ENCODE data around the gene IKZF1.

DNA sequence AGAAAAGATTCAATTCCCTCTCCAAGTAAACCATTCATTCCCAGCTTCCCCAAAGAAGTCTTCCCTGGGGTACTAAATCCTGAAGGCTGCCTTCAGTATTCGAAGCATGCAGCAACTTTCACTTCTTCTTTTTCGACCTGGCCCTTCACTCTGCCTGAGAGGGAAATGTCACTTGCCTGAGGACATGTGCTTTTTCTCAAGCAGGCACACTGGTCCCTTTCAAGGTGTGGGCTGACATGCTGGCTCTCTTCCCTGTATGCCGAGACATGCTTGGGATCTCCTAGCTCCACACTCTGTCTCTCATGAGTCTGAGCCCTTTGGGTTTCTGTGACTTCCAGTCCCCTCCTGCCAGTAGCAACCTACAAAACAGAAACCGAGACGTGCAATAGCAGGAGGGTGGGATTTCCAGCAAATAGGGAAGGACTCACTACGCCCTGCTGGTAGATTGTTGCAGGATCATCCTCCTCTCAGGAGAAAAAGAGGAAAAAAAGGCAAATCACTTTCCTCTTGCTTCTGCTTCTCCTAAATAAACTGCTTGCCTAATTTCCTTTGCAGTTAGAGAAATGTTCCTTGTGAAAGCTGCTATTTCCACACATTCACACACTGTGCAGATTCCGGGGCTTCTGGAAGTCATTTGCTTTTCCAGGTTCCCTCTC lies 112.1 kb downstream of the IKZF1 start:
- no peak for TF ChIP-seq POLR2A (IDR thresholded peaks at IDR 0.05; ENCODE audit: low read length)
- TF ChIP-seq GATA1 (IDR thresholded peaks at IDR 0.05; ENCODE audit: low read depth, low read length) = no peak

All from erythroblast (primary cell).